HG02938 (cell line): Measurements from ENCODE around the gene DELE1.

Source experiments
- ATAC-seq: cut with Tn5 transposase; IDR thresholded peaks from one replicate; pipeline ENCODE4 v1.9.1; 2021; ENCODE audit warnings: mild to moderate bottlenecking, moderate library complexity; ENCODE audit not compliant: unreplicated experiment

The DELE1 gene

DNA sequence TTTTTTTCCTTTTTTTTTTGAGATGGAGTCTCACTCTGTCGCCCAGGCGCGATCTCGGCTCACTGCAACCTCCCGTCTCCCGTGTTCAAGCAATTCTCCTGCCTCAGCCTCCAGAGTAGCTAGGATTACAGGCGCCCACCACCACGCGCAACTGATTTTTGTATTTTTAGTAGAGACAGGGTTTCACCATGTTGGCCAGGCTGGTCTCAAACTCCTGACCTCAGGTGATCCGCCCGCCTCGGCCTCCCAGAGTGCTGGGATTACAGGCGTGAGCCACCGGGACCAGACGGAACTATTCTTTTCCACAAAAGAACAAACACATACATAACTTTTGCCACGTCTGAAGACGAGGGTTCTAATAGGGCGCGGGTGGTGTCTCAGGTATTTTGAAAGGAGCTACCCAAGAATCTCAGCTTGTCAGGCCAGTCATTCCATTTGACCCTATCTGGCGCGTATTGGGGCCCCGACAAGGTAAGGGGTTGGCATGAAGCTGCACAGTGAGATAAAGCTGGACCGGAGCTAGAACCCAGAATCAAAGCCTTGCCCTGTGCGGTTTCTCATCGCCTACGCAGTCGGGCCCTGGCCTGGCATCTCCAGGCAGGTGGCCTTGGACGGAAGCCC is 734 bp upstream of the DELE1 start:
- peak; percentile 6 for ATAC-seq

DNA sequence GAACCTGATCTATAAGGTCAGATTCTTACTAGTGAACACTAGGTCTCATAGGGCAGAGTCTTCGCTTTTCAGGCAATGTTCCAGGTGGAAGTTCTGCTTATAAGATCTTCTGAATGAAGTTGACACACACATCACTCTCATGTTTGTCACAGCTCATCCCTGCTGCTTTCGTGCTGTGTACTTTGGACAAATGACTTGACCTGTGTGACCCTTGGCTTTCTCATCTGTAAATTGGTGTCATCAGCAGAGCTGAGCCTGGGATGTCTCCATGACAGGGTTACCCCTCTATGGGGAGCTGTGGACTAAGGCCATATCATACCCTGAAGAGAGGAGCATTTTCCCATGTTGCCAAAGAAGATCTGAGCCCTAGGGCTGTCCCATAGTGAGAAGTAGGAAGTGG is 2.8 kb downstream of the DELE1 start:
- ATAC-seq = no peak

DNA sequence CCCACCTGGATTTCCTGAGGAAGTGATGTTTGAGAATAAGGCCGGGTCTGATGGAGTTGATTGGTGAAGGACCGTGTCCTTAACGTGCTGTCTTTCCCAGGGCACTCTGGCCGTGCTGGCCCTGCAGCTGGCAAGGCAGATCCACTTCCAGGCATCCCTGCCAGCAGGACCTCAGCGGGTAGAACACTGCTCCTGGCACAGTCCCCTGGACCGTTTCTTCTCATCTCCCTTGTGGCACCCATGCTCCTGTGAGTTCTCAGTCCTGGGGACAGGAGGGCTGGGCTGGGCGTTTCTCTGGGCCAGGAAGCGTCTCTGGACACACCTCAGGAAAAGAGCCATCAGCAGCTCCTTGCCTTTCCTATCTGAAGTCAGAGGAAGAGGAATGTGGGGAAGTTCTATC is 4.4 kb downstream of the DELE1 start:
- ATAC-seq = no peak

DNA sequence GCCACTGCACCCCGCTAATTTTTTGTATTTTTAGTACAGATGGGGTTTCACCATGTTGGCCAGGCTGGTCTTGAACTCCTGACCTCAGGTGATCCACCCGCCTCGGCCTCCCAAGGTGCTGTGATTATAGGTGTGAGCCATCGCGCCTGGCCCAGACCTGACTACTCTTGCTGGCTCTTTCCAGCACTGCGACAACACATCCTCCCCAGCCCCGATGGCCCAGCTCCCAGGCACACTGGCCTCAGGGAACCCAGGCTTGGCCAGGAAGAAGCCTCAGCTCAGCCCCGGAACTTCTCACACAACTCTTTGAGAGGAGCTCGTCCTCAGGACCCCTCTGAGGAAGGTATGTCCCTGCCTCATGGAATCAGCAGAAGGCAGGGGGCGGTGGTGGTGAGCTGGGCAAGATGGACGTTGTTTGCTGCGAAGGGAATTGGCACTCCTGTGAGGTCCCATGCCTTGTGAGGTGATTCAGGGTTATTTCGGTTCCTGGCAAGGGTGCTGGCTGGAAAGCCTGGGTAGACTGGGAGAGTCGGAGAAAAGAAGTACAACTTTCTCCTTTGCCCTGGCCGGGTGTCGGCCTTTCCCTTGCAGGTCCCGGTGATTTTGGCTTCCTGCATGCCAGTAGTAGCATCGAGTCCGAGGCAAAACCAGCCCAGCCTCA is 5.9 kb downstream of the DELE1 start:
- ATAC-seq = no peak

DNA sequence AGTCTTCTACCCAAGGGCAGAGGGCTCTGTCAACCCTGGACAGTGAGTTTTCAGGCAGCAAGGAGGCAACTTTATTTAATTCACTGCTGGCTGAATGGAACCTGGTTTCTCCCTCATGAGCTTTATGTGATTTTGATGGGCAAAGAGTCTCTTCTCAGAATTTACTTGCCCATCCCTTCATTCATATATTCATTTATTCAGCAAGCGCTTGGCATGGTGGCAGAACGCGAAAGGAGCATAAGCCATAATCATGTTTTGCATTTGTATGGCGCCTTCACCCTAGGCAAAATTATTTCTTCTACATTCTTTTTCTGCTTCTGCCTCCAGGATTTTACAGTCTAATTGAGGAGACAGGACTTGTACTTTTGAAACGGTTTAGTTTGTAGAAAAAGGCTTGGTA is 8.0 kb downstream of the DELE1 start:
- no peak for ATAC-seq

DNA sequence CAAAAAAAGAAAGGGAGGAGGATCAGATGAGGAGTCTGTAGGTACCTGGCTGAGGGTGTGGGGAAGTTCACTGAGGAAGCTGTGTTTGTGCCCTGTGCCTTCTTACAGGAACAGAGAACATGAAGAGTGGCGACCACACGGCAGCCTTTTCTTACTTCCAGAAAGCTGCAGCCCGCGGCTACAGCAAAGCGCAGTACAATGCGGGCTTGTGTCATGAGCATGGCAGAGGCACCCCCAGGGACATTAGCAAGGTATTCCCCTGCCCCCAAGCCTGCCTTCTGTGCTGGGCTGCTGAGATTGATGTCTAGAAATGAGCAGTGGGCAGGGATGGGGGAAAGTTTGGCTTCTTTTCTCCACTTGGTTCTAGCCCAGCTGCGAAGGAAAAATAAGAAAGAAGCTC is 9.5 kb downstream of the DELE1 start:
- no peak for ATAC-seq

DNA sequence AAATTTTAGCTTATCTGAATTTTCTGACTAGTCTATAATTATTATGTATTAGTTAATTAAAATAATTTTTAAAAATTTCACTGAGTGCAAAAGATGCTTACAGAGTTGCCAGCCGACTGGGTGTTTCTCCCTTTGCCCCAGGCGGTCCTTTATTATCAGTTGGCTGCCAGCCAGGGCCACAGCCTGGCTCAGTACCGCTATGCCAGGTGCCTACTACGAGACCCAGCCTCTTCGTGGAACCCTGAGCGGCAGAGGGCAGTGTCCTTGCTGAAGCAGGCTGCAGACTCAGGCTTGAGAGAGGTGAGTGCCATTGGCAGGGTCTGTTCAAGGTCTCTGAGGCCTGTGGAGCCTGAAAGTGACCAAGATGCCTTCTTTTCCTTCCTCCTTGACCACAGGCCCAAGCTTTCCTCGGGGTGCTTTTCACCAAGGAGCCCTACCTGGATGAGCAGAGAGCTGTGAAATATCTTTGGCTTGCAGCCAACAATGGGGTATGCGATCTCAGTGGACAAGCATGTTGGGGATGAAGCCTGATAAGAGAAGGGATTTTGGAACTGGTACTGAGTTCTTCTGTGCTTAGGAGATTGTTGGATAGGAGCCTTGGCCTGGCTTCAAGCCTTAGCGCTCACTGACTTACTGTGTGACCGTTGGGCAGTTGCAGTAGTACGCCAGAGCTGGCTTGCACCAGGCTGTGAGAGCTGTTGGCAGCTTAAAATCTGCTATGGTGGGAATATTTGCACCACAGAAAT is 10.6 kb downstream of the DELE1 start:
- ATAC-seq = no peak

DNA sequence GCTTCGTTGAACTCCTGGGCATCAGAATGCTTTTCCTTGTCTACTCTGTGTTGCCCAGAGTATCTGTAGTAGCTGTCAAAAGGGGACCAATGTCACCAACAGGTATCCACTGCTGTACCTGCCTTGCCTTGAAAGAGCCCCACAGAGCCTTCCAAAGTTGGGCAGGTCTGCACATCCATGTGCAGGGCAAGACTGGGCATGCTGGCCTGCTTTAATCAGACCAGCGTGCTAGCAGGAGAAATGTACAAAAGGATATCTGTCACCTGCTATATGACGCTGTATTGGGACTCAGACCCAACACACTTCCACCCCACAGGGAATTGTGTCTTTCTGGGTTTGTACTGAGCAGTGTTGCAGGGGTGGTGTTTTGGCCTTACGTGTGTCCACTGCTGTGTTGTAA is 11.9 kb downstream of the DELE1 start:
- no peak for ATAC-seq

DNA sequence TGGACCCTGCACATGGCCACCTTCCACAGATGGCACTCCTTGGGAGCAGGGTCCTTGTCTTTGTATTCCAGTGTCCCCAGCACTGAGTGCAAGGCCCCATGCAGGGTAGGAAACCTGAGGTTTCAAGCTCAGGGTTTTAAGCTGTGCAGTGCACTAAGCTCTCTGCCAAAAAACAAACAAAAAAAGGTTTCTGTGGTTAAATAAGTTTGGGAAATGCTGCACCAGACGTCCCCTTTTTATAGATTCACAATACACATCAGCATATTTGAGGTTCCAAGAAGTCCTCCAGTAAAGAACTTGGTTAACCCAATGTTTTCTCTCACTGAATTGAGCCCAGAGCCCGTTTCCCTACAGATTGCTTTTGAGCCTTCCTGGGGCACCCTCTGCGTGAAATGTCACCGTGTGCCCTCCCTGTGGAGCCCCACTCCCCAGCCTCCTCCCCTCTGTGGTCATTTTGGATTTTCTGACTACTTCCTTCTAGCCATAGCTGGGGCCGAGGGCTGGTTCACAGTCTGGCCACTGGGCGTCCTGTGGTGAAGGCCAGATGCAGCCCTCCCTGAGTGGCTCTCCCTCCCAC is 17.1 kb downstream of the DELE1 start:
- ATAC-seq = no peak

DNA sequence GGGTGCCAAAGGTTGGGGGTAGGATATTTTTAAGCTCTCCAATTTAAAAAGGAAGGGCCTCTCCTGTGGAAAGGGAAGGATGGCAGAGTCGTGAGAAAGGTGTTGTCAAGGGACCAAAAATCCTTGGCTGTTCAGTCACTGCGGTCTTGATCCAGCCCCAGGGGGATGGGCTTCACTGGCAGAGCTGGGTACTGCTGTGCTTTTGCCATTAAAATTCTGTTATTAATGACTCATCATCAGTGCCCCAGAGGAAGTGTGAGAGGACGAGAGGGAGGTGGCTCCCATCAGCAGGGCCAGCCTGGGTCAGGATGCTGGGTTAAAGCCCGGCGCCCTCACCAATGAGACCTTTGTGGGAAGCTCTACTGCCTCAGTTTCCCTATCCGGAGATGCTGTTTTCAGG is 17.6 kb downstream of the DELE1 start:
- no peak for ATAC-seq

DNA sequence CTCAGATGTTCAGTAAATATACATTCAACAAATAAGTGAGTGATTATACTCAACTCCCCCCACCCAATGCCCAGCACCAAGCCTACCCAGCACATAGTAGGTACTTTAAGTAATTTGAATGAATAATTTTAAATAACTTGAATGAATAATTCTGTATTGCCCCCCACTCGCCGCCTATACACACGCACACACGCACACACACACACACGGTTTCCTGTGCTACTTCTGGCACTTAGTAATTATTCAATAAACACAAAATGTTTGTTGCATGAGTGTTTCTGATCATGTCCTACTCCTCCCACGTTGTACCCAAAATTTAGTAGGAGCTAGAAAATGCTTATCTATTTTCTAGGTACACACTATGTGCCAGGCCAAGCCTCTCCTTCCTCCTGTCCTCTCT is 18.1 kb downstream of the DELE1 start:
- no peak for ATAC-seq

DNA sequence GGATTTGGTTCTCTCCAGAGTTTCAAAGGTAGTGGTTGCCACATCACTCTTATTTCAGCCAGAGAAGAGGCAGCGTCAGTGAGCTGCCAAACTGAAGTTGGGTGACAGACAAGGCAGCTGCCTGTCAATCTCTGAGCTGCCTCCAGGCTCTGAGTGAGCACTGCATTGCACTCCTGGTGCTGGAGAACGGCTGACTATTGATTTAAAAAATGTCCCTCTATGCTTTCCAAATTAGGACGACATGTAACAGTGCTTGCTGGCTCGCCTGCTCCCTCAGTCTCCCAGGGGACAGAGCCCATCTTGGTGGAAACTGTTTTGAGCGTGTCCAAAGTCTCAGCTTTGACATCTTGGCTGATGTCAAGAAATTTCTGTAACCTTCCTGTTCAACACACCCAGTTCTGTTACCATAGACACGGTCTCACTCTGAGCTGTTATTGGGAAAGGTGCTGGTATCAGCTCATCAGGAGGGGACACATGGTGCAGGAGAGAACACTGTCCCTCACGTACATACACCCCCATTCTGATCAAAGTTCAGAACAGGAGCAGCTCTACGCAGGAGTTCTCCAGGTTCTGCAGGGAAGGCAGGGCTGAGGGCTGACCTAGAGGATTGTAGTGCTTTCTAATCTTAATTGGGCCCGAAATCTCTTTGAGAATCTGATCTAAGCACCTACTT is 18.6 kb downstream of the DELE1 start:
- no peak for ATAC-seq

DNA sequence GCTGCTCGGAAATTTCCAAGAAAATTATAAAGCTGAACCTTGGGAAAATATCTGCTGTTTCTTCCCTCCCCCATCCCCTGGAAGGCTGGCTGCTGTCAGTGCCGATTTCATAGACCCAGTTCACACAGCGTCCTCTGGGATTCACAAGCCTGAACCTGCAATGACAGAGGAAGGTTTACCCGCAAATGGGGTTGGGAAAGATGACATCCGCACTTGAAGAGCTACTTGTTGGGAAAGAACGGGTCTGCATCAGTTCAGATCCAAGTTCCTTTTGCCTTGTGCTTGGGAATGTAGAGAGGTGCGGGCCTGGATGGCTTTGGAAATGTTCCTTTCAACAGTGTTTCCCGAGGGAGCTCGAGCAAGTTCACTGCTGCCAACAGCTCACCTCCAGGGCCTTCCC is 20.4 kb downstream of the DELE1 start:
- ATAC-seq = no peak

DNA sequence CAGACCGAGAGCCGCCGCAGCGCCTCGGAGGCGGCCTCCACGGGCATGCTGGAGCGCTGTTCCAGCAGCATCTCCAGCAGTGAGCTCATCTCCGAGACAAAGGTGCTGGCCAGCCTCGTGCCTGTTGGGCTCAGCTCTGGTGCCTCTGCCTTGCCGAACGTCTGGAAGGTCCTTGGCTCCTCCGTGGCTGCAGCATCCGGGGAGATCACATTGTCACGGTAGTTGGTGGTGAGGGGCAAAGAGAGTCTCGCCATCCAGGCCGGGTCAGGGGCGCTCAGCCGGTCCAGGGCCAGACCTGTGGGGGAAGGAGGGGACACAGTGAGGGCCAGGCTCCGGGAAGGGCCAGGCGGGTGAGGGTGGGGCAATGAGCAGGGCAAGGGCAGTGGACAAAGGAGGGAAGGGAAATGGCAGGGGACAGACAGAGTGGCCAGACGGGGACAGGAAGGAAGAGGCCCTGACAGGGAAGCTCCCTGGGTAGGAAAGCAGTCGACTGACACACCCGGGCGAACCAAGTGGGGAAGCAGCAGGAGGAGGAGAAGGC is 21.9 kb downstream of the DELE1 start:
- ATAC-seq = no peak

DNA sequence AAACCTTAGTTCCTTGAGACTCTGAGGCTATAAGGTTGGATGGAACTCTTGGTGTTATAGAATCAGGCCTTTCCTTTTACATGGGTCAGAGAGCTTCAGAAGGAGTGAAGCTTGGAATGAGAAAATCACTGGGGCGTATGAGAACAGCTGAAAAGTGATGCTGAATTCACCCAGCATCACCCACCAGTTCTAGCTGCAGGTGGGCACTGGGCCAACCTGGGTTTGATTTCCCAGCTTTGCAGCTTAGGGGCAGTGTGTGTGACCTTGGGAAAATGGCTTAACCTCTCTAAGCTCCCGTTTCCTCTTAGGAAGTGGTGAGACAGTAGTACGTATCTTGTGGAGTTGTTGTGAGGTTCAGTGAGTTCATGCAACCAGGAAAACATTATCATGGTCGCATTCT is 23.6 kb downstream of the DELE1 start:
- no peak for ATAC-seq

DNA sequence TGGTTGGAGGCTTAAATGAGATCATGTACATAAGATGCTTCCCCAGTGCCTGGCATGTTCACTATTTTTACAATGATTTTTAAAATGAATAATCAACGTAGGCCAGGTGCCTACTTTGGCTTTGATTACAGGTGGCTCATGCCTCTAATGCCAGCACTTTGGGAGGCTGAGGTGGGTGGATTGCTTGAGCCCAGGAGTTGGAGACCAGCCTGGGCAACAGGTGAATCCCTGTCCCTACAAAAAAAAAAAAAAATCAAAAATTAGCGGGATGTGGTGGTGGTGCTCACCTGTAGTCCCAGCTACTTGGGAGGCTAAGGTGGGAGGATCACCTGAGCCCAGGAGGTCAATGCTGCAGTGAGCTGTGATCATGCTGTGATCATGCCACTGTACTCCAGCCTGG is 25.1 kb downstream of the DELE1 start:
- ATAC-seq = no peak

DNA sequence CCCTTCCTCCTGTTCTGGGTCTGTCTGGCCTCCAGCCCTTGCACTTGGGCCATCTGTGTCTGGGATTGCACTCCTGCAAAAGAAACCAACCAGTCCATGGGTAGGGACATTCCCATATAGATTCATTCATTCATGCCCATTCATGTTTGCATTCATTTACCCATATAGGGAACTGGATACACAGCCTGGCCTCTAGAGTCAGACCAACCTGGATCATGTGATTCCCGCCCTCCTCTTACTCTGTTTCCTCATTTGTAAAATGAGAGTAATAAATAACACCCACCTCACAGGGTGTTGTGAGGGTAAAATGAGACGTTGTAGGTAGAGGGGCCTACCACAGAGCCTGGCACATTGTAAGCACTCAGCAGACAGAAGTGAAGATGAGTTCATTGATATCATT is 25.8 kb downstream of the DELE1 start:
- ATAC-seq = no peak

DNA sequence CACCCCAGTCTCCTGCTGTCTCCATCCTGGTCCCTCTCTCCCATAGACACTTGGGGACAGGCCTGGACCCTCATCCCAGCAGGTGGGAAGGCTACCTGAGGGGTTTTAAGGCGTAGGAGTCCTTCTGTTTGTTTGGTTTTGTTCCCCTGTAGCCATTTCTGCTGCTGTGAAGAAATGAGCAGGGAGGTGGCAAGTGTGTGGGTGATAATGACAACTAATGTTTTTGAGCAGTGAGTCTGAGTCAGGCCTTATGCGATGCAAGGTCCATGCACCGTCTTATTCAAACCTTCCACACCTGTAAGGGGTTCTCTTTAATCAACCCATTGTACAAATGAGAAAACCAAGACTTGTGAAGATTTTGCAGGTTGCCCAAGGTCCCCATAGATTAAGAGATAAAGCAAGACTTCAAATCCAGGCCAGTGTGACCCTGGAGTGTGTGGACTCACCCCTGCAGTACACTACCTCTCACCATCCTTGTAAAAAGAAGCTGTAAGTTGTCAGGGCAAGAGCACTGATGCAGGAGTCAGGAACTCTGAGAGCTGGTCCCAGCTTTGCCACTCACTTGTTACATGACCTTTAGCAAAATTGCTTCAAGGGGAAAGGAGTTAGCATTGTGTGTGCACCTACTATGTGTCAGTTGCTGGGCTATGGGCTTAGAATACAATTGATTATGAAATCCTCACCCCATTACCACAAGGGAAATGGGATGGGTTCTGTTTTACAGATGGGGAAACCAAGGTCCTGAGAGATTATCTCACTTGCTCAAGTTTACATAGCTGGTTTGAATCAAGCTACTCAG is 26.7 kb downstream of the DELE1 start:
- no peak for ATAC-seq

DNA sequence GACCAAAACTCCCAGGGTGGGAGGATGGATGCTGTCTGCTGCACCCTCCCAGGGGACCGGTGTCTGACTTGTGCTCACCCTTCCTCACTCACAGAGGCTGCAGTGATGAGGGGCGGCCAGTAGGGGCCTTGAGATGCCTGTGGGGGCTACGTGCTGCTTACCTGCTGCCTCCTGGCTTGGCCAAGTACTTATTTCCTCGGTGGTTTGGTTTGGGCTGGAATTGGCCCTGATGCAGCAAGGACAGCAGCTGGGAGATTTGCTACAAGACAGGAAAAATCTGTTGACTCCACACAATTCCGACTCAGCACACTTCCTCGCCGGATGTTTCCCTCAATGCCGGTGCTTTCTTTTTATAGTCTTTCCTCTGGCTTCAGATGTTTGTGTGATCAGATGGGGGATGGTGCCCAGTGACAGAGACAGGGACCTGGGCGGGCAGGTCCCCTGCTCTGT is 27.7 kb downstream of the DELE1 start:
- peak; percentile 95 for ATAC-seq

DNA sequence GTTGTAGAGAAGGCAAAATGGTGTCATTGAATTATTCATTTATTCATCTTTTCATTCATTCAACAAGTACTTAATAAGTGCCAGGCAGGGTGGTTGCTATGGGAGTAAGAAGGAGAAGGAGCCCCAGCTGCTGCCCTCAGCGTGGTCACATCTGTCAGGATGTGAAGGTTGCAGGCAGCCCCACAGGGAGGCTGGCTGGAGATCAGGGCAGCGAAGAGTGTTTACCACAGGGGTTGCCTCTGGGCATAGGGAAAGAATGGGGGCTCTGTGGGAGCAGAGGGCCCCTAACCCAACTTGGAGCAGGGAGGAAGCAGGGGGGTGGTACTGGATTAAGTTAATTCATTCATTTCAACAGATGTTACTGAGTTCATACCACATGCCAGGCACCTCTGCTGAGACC is 28.3 kb downstream of the DELE1 start:
- ATAC-seq = no peak
